ENCODE measurements around the gene GNAT1. TPM values are rescaled to one million over a fixed set of nuclear protein-coding genes. Genes with fewer than 3 reads are reported as not detected.

Gene GNAT1
- polyA plus RNA-seq, 4 donors: not detected

DNA sequence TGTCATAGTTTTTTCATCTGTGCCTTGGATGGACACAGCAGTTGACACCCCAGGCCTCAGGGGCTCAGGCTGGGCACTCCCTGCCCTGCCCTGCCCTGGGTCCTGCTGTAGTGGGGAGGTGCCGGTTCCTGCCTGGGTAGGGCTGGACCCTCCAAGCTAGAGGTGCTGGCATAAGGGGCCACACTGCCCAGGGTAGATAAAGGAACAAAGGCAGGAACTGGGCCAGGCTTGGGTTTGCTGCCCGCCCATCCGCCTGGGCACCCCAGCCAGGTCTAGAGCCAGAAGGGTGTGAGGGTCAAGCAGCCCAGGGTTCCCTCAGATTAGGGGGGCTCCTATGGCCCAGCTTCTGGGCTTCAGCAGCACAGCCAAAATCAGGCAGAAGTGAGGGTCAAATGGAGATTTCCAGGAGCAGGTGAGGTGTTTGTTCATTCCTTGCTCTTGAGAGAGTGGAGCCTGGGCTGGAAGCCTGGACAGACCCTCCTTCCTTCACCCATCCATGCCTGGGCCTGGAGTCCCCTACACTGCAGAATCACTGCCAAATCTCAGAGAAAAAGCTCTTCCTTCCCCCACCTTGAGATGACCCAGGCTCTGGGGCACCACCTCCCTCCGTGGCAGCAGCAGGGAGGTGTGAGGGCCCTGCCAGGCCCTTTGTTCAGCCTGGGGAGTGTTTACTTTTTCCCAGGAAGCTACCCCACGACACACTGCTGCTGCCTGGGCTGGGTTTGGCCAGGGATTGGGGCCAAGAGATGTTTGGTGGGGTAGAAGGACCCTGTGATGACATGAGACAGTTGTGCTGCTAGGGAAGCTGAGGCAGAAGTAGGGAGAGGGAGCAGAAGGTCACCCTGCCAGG, 29.2 kb upstream of the GNAT1 start:
- DNase-seq (ENCODE audit: low read depth in 4 of 4, low spot score in 2 of 4): no peak

DNA sequence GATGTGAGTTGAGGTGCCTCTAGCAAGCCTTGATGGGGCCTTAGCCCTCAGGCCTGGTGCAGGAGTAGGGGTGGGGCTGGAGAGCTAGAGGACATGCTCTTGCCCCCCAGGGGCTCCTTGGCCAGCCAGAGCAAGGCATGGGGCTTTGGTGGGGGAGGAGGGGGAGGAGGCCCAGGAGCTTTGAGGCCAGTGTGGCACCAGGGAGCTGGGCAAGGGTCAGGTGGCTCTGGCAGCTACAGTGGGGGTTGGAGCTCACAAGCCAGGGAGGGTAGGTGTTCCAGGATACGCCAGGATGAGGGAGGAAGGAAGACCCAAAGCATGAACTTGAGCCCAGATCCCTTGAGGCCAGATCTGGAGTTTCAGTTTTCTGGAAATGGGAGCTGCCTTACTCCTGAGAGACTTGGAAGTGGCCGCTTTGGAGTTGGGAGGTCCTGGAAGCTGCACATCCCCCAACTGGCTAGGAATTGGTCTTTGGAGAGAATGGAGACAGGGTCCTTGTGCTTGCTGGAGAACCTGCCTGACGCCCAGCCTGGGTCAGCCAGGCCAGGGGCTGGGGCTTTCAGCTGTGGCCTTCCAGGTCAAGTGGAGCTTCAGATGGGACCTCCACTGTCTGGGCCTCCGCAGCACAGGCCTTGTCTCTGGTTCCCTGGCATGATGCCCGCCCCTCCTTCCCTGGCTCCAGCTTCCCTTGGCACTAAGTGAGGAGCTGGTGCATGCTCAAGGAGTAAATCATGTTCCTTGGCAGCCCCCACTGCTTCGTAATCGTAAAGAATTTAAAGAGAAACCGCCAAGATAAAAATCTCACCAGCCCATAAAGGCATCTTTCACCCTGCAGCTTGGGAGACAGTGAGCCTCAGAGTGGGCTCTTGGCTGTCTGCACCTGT, 27.6 kb upstream of the GNAT1 start:
- no peak for DNase-seq (ENCODE audit: low read depth in 4 of 4, low spot score in 2 of 4)

GRCh38 chr3:50164481-50164880, 26.9 kb upstream of the GNAT1 start:
- no peak for DNase-seq (ENCODE audit: low read depth in 4 of 4, low spot score in 2 of 4)

- no peak for DNase-seq (ENCODE audit: low read depth in 4 of 4, low spot score in 2 of 4)
These were observed 26.2 kb upstream of the GNAT1 start for GRCh38 chr3:50164984-50165909.

DNA sequence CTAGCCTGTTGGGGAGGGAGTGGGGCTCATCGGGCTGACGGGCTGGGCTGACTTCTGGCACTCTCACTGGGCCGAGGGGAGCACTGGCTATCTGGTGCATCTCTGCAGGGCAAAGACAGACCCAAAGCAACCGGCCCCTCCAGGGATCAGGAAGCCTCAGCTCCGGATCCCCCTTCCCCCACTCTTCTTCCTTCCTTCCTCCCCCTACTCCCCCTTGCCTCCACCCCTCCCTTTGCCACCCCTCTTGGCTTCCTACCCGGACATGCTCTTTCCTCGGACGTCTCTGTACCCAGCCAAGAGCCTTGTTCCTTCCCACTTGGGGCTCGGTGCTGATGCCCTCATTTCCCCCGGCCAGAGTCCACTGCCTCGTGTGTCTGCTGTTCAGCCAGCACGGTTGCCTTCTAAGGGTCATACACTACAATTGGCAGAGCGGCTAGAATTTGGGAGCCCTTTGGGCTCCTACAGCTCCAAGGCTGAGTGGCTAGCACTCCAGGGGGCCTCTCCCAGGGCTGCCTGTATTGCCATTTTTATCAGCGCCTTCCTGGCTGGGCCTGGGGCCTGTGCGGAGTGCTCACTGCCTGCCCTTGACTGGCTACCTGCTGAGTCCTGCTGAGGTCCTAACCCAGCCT, 25.4 kb upstream of the GNAT1 start:
- DNase-seq (ENCODE audit: low read depth in 4 of 4, low spot score in 2 of 4): no peak

DNA sequence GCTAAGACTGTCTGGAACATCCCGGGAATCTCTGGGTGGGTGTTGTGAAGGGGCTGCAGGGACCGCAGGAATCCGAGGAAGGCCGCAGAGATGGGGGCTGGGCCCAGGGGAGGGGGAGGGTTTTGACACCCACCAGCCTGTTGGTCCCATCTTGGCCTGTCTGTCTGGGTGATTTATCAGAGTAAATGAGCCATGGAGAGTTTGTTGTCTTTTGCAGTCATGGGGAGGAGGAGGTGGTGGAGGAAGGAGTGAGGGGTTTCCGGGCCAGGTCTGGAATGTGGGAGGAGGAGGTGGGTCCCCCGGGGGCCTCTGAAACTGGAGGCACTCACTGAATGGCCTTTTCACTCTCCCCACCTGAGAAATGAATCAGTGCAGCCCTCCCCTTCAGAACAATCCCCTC, 24.8 kb upstream of the GNAT1 start:
- DNase-seq (ENCODE audit: low read depth in 4 of 4, low spot score in 2 of 4): peak in 1 of 4 donors; percentile 90

DNA sequence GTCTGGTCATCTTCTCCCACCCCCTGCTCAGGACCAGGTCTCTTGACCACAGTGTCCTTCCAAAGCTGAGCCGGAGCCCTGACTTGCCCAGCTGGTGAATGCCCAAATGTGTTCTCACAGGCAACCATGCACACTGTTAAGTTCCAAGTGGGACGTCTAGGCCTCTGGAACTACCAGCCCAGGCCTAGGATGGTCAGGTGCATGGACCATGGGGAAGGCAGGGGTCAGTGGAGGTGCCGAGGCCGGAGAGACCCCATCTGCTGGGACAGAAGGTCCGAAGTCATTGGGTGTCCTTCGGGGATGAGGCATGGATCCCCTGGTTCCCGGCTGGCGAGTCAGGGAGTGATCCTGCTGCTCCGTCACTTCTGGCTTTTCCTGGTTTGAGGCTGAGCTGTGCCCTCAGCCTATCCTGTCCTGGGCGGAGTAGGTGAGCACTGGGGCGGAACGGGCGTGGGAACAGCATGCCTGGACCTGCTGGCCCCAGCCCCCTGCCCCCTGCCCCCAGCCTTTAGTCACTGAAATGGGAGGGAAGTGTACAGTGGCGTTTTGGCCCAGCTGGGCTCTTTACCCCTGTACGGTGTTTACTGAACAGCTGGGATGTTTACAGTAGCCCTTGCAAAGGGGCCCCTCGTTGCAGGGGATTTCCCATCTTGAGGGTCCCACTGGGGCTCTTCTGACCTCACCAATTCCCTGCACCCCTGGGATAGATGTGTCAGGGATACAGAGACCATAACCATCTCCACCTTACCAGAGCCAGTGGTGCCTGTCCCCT, 24.2 kb upstream of the GNAT1 start:
- no peak for DNase-seq (ENCODE audit: low read depth in 4 of 4, low spot score in 2 of 4)

DNA sequence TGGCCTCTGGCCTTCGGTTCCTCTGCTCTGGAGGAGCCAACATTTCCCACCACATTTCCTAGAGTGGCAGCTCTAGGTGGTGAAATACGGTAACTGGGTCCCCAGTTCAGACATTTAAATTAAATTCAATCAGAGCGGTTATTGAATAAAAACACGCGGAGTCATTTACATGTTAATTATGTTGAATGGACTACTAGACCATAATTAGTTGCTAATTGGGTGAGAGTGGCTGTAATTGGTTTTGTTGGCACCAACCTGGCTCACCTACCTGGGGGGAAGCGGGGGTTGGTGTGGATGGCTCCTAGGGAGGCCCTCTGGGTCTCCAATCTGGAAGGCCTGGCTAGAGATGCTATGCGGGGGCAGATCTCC, 23.6 kb upstream of the GNAT1 start:
- DNase-seq (ENCODE audit: low read depth in 4 of 4, low spot score in 2 of 4): no peak

DNA sequence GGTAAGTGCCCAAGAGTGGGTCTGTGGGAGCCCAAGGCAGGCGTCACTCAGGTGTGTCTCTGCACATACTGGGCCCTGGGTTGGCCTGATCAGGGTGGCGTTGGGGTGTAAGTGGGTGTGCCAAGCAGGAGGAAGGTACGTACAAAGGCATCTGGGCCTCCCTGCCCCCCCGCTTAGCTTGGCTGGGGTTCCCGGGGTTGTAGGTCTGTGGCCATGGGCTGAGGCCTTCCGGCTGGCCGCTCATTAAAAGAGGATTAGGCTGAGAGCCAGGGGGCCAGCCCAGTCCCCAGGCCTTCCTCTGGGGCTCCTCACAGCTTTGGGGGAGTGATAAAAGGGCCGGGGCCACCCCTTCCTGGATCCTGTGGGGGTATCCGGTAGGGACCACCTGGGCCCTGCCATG, 23.0 kb upstream of the GNAT1 start:
- DNase-seq (ENCODE audit: low read depth in 4 of 4, low spot score in 2 of 4): no peak

DNA sequence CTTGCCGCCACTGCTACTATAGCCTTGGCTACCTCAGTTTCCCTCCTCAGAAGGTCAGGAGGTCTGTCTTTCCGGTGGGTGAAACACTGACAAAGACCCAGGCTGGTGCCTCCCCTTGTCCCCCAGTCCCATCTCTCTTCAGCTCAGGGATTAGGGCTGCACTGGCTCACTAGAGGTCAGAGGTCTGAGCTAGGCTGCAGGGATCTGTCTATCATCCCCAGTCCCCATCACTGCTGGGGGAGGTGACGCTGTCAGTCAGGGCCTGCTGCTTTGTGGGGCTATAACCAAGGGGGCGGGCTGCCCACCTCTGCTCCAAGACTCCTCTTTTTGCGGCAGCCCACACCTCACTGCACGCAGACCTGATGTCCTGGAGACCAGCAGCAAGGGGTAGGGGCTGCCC, 22.6 kb upstream of the GNAT1 start:
- no peak for DNase-seq (ENCODE audit: low read depth in 4 of 4, low spot score in 2 of 4)

DNA sequence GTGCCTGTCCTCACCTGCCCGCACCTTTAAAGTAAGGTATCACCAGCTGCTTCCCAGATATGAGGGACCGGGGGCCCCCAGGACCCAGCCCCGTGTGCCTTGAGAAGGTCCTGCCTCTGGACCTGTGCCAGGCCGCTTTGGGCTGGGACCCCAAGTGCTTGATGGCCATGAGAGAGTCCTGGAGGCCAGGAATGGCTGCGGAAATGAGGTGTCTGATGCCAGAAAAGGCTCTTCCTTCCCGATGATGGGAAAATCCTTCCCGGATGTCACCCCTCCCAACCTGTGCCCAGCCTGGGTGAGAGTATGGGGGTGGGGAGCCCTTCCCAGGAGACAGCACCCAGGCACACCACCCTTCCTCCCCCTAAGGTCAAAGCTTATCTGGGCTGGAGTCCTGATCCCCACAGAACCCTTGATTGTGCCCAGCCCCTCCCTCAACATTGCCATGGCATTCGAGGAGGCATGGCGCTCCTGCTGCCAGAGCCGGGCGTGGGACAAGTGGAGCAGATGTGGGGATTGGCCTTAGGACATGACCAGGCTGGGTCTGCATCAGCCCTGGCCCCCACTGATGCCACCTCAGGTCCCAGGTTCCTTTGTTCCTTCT, 22.1 kb upstream of the GNAT1 start:
- no peak for DNase-seq (ENCODE audit: low read depth in 4 of 4, low spot score in 2 of 4)

- no peak for DNase-seq (ENCODE audit: low read depth in 4 of 4, low spot score in 2 of 4)
These were observed 21.6 kb upstream of the GNAT1 start for GRCh38 chr3:50169858-50170257.

- DNase-seq (ENCODE audit: low read depth in 4 of 4, low spot score in 2 of 4): no peak
These were observed 20.7 kb upstream of the GNAT1 start for GRCh38 chr3:50170689-50171088.

DNA sequence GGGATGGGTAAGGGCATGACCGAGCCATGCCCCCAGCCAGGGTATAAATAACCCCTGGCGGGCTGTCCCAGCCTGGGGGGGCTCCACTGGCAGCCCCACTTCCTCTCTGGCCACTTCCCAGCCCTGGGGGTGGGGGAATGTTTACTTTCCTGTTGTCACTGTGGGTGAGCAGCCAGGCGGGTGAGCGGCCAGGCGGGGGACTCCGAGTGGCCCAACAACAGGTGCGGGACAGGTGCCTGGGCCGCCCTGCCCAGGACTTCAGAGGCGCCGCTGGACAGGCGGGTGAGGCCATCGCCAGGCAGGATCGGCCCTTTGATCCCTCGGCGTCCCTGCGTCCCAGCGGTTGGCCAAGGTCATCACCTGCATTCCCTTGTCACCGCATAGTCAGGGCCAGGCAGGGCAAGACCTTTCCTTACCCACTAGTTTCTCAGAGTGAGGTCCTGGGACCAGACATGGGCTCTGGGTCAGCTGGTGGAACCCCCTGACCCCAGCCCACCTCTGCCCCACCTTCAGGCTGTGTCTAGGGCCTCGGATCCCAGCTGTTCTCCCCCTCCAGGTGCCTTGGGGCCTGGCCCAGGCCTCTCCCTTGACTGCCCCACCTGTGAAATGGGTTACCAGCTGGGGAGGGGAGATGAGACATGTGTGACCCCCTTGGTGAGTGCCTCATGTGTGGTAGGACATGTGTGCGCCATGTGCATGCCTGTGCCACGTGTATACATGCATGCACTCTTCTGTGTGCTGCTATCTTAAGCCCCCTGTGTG, 19.7 kb upstream of the GNAT1 start:
- no peak for DNase-seq (ENCODE audit: low read depth in 4 of 4, low spot score in 2 of 4)

GRCh38 chr3:50172626-50173220, 18.7 kb upstream of the GNAT1 start:
- no peak for DNase-seq (ENCODE audit: low read depth in 4 of 4, low spot score in 2 of 4)

- DNase-seq (ENCODE audit: low read depth in 4 of 4, low spot score in 2 of 4): no peak
These were observed 17.5 kb upstream of the GNAT1 start for GRCh38 chr3:50173685-50174516.

DNA sequence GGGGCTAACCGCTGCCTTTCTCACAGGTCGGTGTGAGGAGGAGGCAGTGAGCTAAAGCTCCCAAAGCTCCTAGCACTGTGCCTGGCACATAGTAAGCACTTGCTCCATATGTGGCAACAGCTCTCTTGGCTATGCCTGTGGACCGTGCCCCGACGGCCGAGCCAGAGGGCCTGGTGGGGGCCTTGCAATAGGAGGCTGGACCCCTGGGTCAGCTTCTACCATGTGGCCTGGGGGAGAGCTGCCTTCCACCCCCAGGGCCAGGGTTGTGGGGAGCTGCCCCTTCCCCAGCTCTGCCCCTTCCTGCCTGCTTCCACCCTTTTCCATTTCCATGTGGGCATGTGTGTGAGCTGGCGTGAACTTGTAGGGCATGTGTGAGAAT, 16.9 kb upstream of the GNAT1 start:
- DNase-seq (ENCODE audit: low read depth in 4 of 4, low spot score in 2 of 4): no peak
